Measurements from ENCODE around the gene FIBP. TPM values are rescaled to one million over a fixed set of nuclear protein-coding genes. Genes with fewer than 3 reads are reported as not detected.

The FIBP gene
- total RNA-seq, 1 donor from 2014 or later: 115 TPM

DNA sequence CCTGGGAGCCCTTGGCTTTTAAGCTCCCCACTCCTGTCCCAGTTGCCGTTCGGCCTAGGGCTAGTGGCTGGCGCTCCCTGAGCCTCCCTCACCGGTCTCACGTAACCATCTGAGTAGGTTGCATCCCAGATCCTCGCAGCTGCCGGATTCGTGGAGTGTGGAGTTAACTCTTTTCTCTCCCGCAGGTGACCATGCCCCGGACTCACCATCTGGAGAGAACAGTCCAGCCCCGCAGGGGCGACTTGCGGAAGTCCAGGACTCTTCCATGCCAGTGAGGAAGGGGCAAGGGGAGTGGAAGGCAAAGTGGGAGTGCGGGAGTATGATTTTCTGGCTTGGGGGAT lies 27.1 kb downstream of the FIBP start:
- Mint-ChIP-seq H3K4me1 (ENCODE audit: low read depth, unreplicated experiment) (peaks cover 8% of the 10 kb centered on the region), H3K27me3 (ENCODE audit: unreplicated experiment) (peaks cover 37% of the 10 kb centered on the region), H3K36me3 (ENCODE audit: unreplicated experiment) (peaks cover 4% of the 10 kb centered on the region), H3K9me3 (ENCODE audit: unreplicated experiment) (peaks cover 32% of the 10 kb centered on the region), H3K4me3 (ENCODE audit: unreplicated experiment) (peak overlapping the region; percentile 93), H3K27ac (ENCODE audit: unreplicated experiment) (peak overlapping the region; percentile 83)
- no peak for DNase-seq
- TF ChIP-seq, protein P1, sequence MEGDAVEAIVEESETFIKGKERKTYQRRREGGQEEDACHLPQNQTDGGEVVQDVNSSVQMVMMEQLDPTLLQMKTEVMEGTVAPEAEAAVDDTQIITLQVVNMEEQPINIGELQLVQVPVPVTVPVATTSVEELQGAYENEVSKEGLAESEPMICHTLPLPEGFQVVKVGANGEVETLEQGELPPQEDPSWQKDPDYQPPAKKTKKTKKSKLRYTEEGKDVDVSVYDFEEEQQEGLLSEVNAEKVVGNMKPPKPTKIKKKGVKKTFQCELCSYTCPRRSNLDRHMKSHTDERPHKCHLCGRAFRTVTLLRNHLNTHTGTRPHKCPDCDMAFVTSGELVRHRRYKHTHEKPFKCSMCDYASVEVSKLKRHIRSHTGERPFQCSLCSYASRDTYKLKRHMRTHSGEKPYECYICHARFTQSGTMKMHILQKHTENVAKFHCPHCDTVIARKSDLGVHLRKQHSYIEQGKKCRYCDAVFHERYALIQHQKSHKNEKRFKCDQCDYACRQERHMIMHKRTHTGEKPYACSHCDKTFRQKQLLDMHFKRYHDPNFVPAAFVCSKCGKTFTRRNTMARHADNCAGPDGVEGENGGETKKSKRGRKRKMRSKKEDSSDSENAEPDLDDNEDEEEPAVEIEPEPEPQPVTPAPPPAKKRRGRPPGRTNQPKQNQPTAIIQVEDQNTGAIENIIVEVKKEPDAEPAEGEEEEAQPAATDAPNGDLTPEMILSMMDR (IDR thresholded peaks at IDR 0.05; ENCODE audit: partially characterized antibody, unreplicated experiment): no peak

DNA sequence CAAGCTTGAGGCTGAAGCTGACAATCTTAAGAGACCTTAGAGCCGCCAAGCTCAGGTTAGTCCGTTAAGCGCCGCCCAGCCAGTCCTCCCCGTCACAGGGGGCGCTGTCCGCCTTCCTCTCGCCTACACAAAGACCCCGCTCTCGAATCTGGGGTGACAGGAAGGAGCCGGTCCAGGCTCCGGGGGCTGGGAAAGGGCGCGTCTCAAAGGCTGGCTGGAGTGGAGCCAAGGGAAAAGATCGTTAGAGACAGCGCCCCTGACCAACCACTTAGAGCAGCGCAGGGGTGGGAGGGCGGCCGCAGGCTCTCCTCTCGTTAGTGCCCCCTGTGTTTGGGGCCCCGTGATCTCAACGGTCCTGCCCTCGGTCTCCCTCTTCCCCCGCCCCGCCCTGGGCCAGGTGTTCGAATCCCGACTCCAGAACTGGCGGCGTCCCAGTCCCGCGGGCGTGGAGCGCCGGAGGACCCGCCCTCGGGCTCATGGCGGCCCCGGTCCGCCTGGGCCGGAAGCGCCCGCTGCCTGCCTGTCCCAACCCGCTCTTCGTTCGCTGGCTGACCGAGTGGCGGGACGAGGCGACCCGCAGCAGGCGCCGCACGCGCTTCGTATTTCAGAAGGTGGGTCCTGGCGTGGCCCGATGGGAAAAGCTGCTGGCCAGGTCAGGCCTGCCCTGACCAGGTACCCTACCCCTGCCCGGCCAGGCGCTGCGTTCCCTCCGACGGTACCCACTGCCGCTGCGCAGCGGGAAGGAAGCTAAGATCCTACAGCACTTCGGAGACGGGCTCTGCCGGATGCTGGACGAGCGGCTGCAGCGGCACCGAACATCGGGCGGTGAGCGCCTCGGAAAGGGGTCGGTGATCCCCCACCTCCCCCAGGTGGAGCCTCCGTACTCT lies 27.8 kb downstream of the FIBP start, which contains the start of gene MUS81:
Gene MUS81 (plus strand): TSS at position 156 of the 887 bp plus-strand sequence. CDS start 321 bp downstream, at position 477.
- peaks cover 4% of the 10 kb centered on the region for H3K36me3 Mint-ChIP-seq (ENCODE audit: unreplicated experiment)
- peak; percentile 98 for DNase-seq
- H3K27ac Mint-ChIP-seq (ENCODE audit: unreplicated experiment): peak within 1 kb of the TSS; percentile 99
- H3K4me3 Mint-ChIP-seq (ENCODE audit: unreplicated experiment): peak within 1 kb of the TSS; percentile 98
- TF ChIP-seq, protein P1 (IDR thresholded peaks at IDR 0.05; ENCODE audit: partially characterized antibody, unreplicated experiment): peak; percentile 83
- peaks cover 10% of the 10 kb centered on the region for H3K4me1 Mint-ChIP-seq (ENCODE audit: low read depth, unreplicated experiment)
- peaks cover 35% of the 10 kb centered on the region for H3K9me3 Mint-ChIP-seq (ENCODE audit: unreplicated experiment)
- peaks cover 41% of the 10 kb centered on the region for H3K27me3 Mint-ChIP-seq (ENCODE audit: unreplicated experiment)

DNA sequence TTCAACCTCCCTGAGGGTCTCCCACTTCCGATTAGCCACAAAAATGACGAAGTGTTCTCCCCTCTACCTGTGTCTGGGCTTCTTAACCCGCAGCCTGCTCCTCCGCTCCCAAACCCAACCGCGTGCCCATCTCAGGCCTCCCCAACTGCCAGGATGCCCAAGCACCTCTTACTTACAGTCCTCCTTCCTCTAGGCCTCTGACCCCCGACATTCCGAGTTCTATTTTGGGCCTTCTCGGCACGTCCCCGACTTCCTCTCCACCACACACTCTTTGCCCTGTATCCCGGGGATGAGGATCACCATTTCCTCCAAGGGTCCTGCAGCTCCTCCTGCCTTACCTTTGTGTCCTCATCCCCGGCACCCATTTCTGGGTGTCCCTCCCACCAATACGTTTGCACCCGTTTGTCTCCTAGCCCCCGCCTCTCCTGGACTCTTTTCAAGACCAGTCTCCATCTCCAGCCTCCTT lies 28.4 kb downstream of the FIBP start:
- Mint-ChIP-seq H3K27me3 (ENCODE audit: unreplicated experiment) (peaks cover 36% of the 10 kb centered on the region), H3K4me3 (ENCODE audit: unreplicated experiment) (peak overlapping the region; percentile 98), H3K4me1 (ENCODE audit: low read depth, unreplicated experiment) (peaks cover 11% of the 10 kb centered on the region), H3K36me3 (ENCODE audit: unreplicated experiment) (peaks cover 4% of the 10 kb centered on the region), H3K27ac (ENCODE audit: unreplicated experiment) (peak overlapping the region; percentile 99), H3K9me3 (ENCODE audit: unreplicated experiment) (peaks cover 35% of the 10 kb centered on the region)
- DNase-seq: no peak
- TF ChIP-seq, protein P1 (IDR thresholded peaks at IDR 0.05; ENCODE audit: partially characterized antibody, unreplicated experiment): no peak

DNA sequence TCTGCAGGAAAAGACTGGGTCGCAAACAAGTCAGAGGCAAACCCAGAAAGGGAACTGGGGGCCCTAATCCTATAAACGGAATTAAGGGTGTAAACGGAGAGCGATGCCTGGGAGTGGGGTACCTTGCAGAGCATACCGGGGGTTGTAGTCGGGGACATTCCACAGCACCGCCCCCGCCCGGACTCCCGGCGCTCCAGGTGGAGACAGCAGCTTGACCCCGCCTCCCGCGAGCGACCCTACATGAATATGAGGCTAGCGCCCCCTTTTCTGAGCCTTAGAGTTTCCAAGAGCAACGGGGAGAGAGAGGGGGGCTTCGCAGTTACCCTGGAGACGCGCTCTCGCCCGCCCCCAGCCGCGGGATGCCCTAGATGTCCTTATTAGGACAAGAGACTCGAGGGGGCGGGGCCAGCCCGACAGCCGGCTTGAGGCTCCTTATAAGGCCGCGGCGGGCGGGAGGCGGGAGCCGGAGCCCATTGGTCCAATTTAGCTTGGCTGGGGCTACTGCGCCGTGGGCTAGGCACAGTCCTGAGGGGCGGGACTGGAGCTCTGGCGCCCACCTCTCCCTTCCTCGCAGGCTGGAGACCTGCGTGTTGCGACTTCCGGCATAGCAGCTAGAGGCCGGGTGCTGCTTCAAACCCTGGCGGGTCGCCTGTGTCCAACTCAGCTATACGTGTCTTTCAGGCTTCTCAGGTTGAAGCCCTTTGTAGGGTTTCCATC lies 29.0 kb downstream of the FIBP start:
- H3K27ac Mint-ChIP-seq (ENCODE audit: unreplicated experiment): peak overlapping the region; percentile 99
- H3K27me3 Mint-ChIP-seq (ENCODE audit: unreplicated experiment): peaks cover 36% of the 10 kb centered on the region
- H3K36me3 Mint-ChIP-seq (ENCODE audit: unreplicated experiment): peaks cover 4% of the 10 kb centered on the region

More for the DNA sequence above, 29.0 kb downstream of the FIBP start:
- Mint-ChIP-seq H3K4me3 (ENCODE audit: unreplicated experiment) (peak overlapping the region; percentile 98), H3K9me3 (ENCODE audit: unreplicated experiment) (peaks cover 35% of the 10 kb centered on the region), H3K4me1 (ENCODE audit: low read depth, unreplicated experiment) (peaks cover 16% of the 10 kb centered on the region)
- peak; percentile 99 for DNase-seq
- TF ChIP-seq, protein P1 (IDR thresholded peaks at IDR 0.05; ENCODE audit: partially characterized antibody, unreplicated experiment): no peak

All from glutamatergic neuron (in vitro differentiated cells).